HepG2 (cell line): ENCODE data around the gene BEAN1. TPM values are rescaled to one million over a fixed set of nuclear protein-coding genes. Genes with fewer than 3 reads are reported as not detected.

ENCODE experiments used
- DBP ChIP-seq: sonication (generic); formaldehyde crosslinking; IDR thresholded peaks from 2 replicates; pipeline ENCODE4 v1.4.0; 2020; ENCODE audit warnings: missing genetic modification reagents; ENCODE audit errors: not compliant biosample characterization
- DZIP1 ChIP-seq: sonication (generic); formaldehyde crosslinking; IDR thresholded peaks from 2 replicates; pipeline ENCODE4 v1.5.0; 2020; ENCODE audit warnings: mild to moderate bottlenecking, missing genetic modification reagents
- FOXP1 ChIP-seq, 2 experiments: fragments of 450-650 bp in 1 of 2; IDR thresholded peaks; 2 replicates each; pipeline ENCODE4 v1.6.1; 2017 to 2018; ENCODE audit warnings: antibody characterized with exemption in 1 of 2
- HBP1 ChIP-seq: IDR thresholded peaks from 2 replicates; pipeline ENCODE4 v1.6.1; 2016; ENCODE audit warnings: low read depth, control low read depth
- MTA3 ChIP-seq: sonication (generic); formaldehyde crosslinking; IDR thresholded peaks from 2 replicates; pipeline ENCODE4 v1.4.0; 2020; ENCODE audit warnings: missing genetic modification reagents
- NBN ChIP-seq: fragments of 450-650 bp; conservative IDR thresholded peaks from 2 replicates; pipeline ENCODE4 v1.6.1; 2017
- PATZ1 ChIP-seq: sonication (generic); formaldehyde crosslinking; IDR thresholded peaks from 2 replicates; pipeline ENCODE4 v1.4.0; 2020; ENCODE audit warnings: missing genetic modification reagents
- PBX2 ChIP-seq: IDR thresholded peaks from 2 replicates; pipeline ENCODE4 v1.6.1; 2016; ENCODE audit warnings: control low read depth
- RELA ChIP-seq: sonication (generic); formaldehyde crosslinking; IDR thresholded peaks from 2 replicates; pipeline ENCODE4 v1.4.0; 2020; ENCODE audit warnings: missing genetic modification reagents
- SMC3 ChIP-seq: IDR thresholded peaks from 2 replicates; pipeline ENCODE4 v1.6.1; 2011; ENCODE audit warnings: low read length, improper control_type of control experiment
- ZBTB39 ChIP-seq: sonication (generic); formaldehyde crosslinking; IDR thresholded peaks from 2 replicates; pipeline ENCODE4 v1.5.0; 2020; ENCODE audit warnings: missing genetic modification reagents
- ZNF138 ChIP-seq: sonication (generic); formaldehyde crosslinking; IDR thresholded peaks from 2 replicates; pipeline ENCODE4 v1.5.0; 2020; ENCODE audit warnings: mild to moderate bottlenecking, low read depth, missing genetic modification reagents
- ZNF143 ChIP-seq: sonication (generic); formaldehyde crosslinking; IDR thresholded peaks from 2 replicates; pipeline ENCODE4 v1.4.0; 2020; ENCODE audit warnings: missing genetic modification reagents
- ZNF205 ChIP-seq: IDR thresholded peaks from 2 replicates; pipeline ENCODE4 v1.6.1; 2018; ENCODE audit warnings: missing biosample characterization, missing genetic modification reagents
- ZNF577 ChIP-seq: sonication (generic); formaldehyde crosslinking; IDR thresholded peaks from 2 replicates; pipeline ENCODE4 v1.4.0; 2020; ENCODE audit warnings: mild to moderate bottlenecking, low read depth, missing genetic modification reagents, borderline replicate concordance
- ZNF605 ChIP-seq: sonication (generic); formaldehyde crosslinking; IDR thresholded peaks from 2 replicates; pipeline ENCODE4 v1.8.0; 2022; ENCODE audit warnings: mild to moderate bottlenecking, missing genetic modification reagents
- polyA plus RNA-seq, 8 experiments: library from polyadenylated mRNA; depleted of rRNA in 3 of 8; stranded (reverse) in 7 of 8; unstranded in 1 of 8; fragments of >200 nt; fragmentation: Illumina TruSeq in 4 of 8; extraction: Trizol in 4 of 8; gene quantifications; 2 replicates each; pipeline versions ENCODE4 v1.2.1 to v1.2.3, GENCODE V29; 2011 to 2016; ENCODE audit warnings: low read depth in 4 of 8, missing spikeins in 1 of 8, mixed read lengths in 1 of 8; ENCODE audit not compliant: insufficient read depth in 1 of 8
- total RNA-seq, 5 experiments: library from RNA; depleted of rRNA; stranded (reverse); fragments of >200 nt; fragmentation: Illumina TruSeq; extraction: Trizol; gene quantifications; 2 replicates each; pipeline ENCODE4 v1.2.3, GENCODE V29; 2016; ENCODE audit warnings: low read depth in 1 of 5

The BEAN1 gene
- total and polyA plus RNA-seq, 2 of the 13 experiments (the other 11 are each of a cell fraction or from before 2014, with no cell fraction given) = 0.53 to 1.4 TPM

- TF ChIP-seq HBP1 (CRISPR knock-in tag) (no peak), ZNF138 (CRISPR knock-in tag) (no peak), ZNF605 (no peak; the same call in 1 of the 2 replicates), MTA3 (CRISPR knock-in tag) (no peak), NBN (no peak), DZIP1 (CRISPR knock-in tag) (0 out of 2 replicates have a peak, but pooled peaks have one; percentile 23), PATZ1 (CRISPR knock-in tag) (peak; percentile 9; the same call in 1 of the 2 replicates), DBP (CRISPR knock-in tag) (no peak), ZBTB39 (CRISPR knock-in tag) (no peak), PBX2 (CRISPR knock-in tag) (no peak), ZNF205 (CRISPR knock-in tag) (0 out of 2 replicates have a peak, but pooled peaks have one; percentile 16), ZNF577 (CRISPR knock-in tag) (no peak), ZNF143 (CRISPR knock-in tag) (peak; percentile 38; the same call in 1 of the 2 replicates), RELA (peak; percentile 20; the same call in 1 of the 2 replicates), SMC3 (peak; percentile 89), FOXP1 (IDR thresholded peaks at IDR 0.05) (no peak), FOXP1 (CRISPR knock-in tag; IDR thresholded peaks at IDR 0.05) (no peak)
Measured at GRCh38 chr16:66406534-66407221, 20.4 kb upstream of the BEAN1 start (continued).
